K562 (cell line): ENCODE measurements around the gene NAXE. TPM values are rescaled to one million over a fixed set of nuclear protein-coding genes. Genes with fewer than 3 reads are reported as not detected.

Experiments
- BACH1 ChIP-seq: fragments of 200-800 bp; sonication (Bioruptor generic); IDR thresholded peaks from 2 replicates; pipeline ENCODE4 v1.6.1; 2016; ENCODE audit warnings: missing genetic modification characterization, missing compliant biosample characterization
- BHLHE40 ChIP-seq: IDR thresholded peaks from 2 replicates; pipeline ENCODE4 v1.6.1; 2011; ENCODE audit warnings: low read length, improper control_type of control experiment
- HMG20A ChIP-seq: fragments of 450-650 bp; formaldehyde crosslinking; conservative IDR thresholded peaks from 2 replicates; pipeline ENCODE4 v1.4.0; 2020; ENCODE audit warnings: mild to moderate bottlenecking, mixed read lengths
- IRF9 ChIP-seq: fragments of 450-650 bp; IDR thresholded peaks from 2 replicates; pipeline ENCODE4 v1.6.1; 2016; ENCODE audit warnings: missing biosample characterization, missing genetic modification characterization
- KDM4B ChIP-seq, 2 experiments: fragments of 450-650 bp in 1 of 2; sonication (generic) in 1 of 2; IDR thresholded peaks; 2 replicates each; pipeline ENCODE4 v1.6.1; 2016 to 2017; ENCODE audit warnings: borderline replicate concordance in 2 of 2, antibody characterized with exemption in 1 of 2, low read depth in 1 of 2, mild to moderate bottlenecking in 1 of 2
- MTF1 ChIP-seq: fragments of 250-450 bp; sonication (Bioruptor Pico); IDR thresholded peaks from 2 replicates; pipeline ENCODE4 v1.9.0; 2021; ENCODE audit warnings: moderate library complexity, mild to moderate bottlenecking, inconsistent platforms, borderline replicate concordance
- NFATC3 ChIP-seq: fragments of 450-650 bp; IDR thresholded peaks from 2 replicates; pipeline ENCODE4 v1.6.1; 2017; ENCODE audit warnings: mild to moderate bottlenecking
- PPARD ChIP-seq: fragments of 250-450 bp; sonication (Bioruptor Pico); IDR thresholded peaks from 2 replicates; pipeline ENCODE4 v1.8.0; 2022; ENCODE audit warnings: inconsistent platforms, mild to moderate bottlenecking, moderate library complexity
- ZNF584 ChIP-seq: fragments of 200-800 bp; sonication (Bioruptor generic); IDR thresholded peaks from 2 replicates; pipeline ENCODE4 v1.6.1; 2016; ENCODE audit warnings: low read depth, mild to moderate bottlenecking, missing genetic modification characterization, missing compliant biosample characterization
- polyA plus RNA-seq, 8 experiments: library from polyadenylated mRNA; depleted of rRNA in 4 of 8; stranded (reverse) in 5 of 8; unstranded in 3 of 8; fragments of >200 nt; fragmentation: Nextera tagmentation in 2 of 8; fragmentation: Illumina TruSeq in 1 of 8; extraction: Ambion mirVana in 2 of 8; extraction: Trizol in 1 of 8; gene quantifications; 2 replicates each; pipeline versions ENCODE4 v1.2.1 to v1.2.3, GENCODE V29; 2011 to 2014; ENCODE audit warnings: inconsistent platforms in 1 of 8, missing spikeins in 1 of 8
- total RNA-seq, 7 experiments: library from RNA; depleted of rRNA in 6 of 7; stranded (reverse); fragments of >200 nt in 6 of 7; fragmentation: Illumina TruSeq in 2 of 7; extraction: Trizol in 2 of 7; gene quantifications; 2 replicates each; pipeline versions ENCODE4 v1.2.1 to v1.2.3, GENCODE V29; 2011 to 2021; ENCODE audit warnings: low replicate concordance in 1 of 7

Gene NAXE
- total and polyA plus RNA-seq, 9 of the 15 experiments (the other 6 are each of a cell fraction or from before 2014, with no cell fraction given), result 27.3 to 137 (median 90.0) TPM

DNA sequence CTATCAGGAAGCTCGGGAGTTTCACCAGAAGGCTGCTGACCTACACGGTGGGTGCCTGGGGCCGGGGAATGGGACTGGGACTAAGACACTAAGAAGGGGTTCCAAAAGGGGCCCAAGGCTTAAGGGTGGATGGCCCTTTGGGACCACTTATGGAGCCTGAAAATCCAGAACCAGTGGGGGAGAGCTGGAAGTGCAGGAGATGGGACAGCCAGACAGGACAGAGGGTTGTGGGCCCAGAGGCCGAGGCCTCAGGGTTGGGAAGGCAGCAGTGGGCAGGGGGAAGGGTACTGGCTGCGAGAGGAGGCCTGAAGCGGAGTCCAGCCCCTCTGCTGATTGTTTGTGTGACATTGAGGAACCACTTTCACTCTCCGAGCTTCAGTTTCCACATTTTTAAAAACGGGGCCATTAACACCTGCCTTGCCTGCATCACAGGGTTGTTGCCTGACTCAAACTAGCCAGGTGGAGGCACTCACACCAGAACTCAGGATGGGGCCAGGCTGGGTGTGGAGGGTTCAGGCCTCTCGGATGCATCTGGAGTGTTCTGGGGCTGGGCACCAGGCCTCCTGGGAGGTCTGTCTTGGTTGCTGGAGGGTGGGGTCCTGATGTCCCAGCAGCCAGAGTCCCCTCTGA, 9.1 kb upstream of the NAXE start (continued):
- TF ChIP-seq ZNF584 (CRISPR knock-in tag) (no peak), KDM4B (IDR thresholded peaks at IDR 0.05; ENCODE audit: borderline replicate concordance in 2 of 2, low read depth in 1 of 2) (no peak), NFATC3 (no peak), BHLHE40 (no peak), PPARD (CRISPR knock-in tag) (no peak), MTF1 (CRISPR knock-in tag) (no peak), BACH1 (no peak), IRF9 (tag) (no peak), HMG20A (CRISPR knock-in tag) (no peak)
